LoVo (cell line): Measurements from ENCODE around the gene NEURL1.

Source experiments
- DNase-seq: peaks from one replicate; pipeline ENCODE4 v3.0.0-alpha.2; 2016; ENCODE audit warnings: low spot score

NEURL1 gene

GRCh38 chr10:103547391-103547946 is 54.0 kb downstream of the NEURL1 start:
- no peak for DNase-seq

GRCh38 chr10:103548006-103548405 is 54.5 kb downstream of the NEURL1 start:
- no peak for DNase-seq

GRCh38 chr10:103548581-103549348 is 55.3 kb downstream of the NEURL1 start:
- DNase-seq, result no peak

GRCh38 chr10:103549349-103549685 is 55.8 kb downstream of the NEURL1 start:
- no peak for DNase-seq

DNA sequence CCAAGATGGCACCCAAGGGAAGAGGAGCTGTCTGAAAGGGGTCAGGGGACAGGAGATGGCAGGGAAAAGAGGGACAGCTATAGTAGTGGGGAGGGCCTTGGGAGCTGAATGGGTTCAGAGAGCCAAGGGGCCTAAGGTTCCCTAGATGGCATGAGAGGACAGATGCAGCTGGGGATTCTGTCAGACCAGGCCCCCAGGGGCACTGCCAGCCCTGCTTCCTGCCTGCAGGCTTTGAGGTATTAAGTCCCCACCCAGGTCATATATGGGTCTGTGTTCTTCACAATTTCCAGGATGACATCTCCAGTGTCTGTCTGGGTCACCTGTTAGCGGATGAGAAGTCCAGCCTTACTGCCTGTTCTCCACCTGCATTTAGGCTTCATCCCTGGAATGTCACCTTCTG is 56.7 kb downstream of the NEURL1 start:
- DNase-seq, result no peak

DNA sequence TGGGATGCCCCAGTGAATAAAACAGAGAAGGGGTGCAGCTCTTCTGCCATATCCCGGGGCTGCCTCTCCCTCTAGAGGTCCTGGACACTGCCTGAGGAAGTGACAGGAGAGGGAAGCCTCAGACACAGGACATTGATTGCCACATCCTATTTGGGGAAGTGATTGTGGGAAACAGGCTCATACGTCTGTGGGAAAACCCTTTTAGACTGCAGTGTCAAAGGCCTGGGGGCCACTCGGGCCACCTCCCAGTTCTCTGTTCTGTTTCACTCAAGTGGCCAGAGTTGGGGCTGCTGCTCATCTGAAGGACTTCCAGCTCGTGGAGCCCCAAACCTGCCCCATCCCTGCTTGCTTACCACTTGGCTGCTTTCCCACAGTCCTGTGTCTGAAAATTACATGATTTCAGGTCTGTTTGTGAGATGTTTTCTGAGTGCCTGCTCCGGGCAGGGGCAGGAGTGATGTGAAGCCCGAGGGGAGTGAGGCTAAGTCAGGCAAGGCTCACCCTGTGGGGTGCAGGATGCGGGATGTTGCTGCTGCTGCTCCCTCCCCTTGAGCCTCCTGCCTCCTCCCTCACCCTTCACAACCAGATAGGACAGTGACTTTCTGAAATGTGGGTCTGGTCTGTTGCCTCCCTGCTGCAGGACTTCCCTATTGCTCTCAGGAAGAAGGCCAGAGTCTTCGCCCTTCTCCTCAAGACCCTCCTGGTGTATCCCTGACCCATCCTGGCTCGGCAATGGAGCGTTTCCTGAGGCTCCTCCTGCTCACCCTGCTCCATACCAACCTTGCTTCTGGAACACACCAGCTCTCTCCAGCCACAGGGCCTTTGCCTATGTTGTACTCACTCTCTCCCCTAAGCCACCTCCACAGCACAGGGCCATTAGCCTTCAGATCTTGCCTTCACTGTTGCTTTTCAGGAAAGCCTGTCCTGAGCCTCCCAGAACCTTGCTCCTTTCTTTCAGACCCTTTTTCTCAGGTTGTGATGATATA is 58.4 kb downstream of the NEURL1 start:
- no peak for DNase-seq

DNA sequence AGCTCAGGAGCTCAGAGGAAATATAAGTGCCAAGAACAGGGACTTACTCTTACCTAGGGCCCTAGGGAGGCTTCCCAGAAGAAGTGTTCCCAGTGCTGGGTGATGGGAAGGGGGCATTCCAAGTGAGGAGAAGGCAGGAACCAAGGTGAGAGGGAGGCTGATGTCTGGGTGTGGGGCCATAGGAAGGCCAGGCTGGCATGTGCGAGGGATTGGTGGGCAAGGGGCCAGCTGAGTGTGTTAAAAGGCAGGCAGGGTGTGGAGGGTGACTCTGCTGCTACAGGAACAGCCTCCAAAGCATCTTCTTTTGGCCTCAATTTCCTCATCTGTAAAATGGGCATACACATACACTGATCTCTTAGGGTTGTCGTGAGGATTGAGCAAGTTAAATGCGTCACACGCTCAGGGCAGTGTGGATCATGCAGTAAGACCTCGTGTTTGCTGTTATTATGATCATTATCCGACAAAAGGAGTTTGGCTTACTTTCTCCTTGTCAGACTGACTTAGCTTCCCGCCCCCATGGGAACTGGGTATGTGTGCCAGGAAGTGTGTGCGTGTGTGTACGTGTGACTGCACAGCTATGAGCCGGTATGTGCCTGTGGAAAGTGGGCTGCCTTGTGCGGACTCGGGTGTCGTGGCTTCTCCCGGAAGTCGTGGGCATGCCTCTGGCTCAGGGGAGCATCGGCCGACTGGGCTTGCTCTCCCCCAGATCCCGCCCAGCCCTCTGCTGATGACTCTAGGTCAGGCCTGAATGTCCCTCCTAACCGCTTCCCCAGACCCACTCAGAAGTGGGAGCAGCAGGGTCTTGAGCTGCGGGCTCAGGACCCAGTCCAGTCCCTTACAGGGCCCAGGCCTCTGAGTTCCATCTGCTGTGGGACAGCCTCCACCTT is 59.6 kb downstream of the NEURL1 start:
- DNase-seq, result no peak

DNA sequence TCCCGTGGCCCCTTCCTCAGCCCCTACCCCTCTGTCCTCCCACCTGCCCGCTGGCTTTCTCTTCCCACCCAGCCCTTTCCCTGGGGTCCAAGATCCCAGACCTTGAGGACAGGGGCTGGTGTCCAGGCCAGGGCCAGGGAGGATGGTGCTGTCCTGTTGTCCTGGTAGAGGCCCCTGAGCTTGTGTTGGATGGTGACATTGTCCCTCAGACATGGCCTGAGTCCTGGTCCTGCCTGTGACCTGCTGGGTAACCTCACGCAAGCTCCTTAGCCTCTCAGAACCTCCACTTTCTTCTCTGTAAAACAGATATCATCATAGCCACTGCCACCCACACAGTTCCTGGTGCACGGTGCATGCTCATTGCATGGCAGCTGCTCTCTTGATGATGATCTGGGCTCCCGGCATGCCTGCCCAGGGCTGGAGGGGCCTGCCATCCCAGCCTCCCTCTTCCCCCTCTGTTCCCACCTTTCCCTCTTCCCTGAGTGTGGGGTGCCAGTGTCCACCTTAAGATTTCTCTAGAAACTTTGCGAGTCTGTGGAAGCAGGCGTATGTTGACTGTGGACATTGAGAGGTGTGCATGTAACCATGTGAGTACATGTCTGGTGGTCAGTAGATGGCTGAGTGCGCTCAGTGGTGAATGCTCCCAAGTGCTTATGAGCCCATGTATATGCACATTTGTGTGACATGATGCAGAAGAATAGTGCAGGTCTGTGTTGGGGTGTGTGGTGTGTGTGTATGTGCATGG is 60.4 kb downstream of the NEURL1 start:
- DNase-seq, result no peak

GRCh38 chr10:103554488-103555324 is 61.2 kb downstream of the NEURL1 start:
- DNase-seq, result no peak

GRCh38 chr10:103555325-103555649 is 61.8 kb downstream of the NEURL1 start:
- no peak for DNase-seq

GRCh38 chr10:103555712-103556111 is 62.2 kb downstream of the NEURL1 start:
- no peak for DNase-seq

GRCh38 chr10:103556383-103557007 is 63.0 kb downstream of the NEURL1 start:
- DNase-seq, result no peak

DNA sequence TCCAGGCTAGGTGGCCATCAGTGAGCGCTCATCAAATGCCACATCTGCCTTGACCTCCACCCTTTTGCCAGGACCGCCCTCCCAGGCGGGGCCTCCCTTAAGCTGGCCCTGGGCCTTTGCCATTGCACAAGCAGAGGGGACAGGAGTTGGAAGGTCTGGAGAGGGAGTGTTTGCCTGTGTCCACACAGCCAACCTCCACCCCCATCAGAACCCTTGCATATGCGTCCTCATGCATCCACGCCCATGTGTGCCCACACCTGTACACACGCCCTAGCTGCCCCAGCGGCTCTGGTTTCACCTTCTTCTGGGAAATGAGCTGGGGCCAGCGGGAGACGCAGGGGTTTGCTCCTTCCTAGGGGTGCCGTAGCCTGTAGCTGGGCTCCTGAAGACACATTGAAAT is 64.0 kb downstream of the NEURL1 start:
- DNase-seq, result no peak

- no peak for DNase-seq
Observed at GRCh38 chr10:103558911-103559310, 65.4 kb downstream of the NEURL1 start.

- no peak for DNase-seq
Observed at GRCh38 chr10:103559776-103560175, 66.3 kb downstream of the NEURL1 start.

GRCh38 chr10:103560886-103561285 is 67.4 kb downstream of the NEURL1 start:
- DNase-seq, result peak; percentile 19

GRCh38 chr10:103562383-103562782 is 68.9 kb downstream of the NEURL1 start:
- no peak for DNase-seq

DNA sequence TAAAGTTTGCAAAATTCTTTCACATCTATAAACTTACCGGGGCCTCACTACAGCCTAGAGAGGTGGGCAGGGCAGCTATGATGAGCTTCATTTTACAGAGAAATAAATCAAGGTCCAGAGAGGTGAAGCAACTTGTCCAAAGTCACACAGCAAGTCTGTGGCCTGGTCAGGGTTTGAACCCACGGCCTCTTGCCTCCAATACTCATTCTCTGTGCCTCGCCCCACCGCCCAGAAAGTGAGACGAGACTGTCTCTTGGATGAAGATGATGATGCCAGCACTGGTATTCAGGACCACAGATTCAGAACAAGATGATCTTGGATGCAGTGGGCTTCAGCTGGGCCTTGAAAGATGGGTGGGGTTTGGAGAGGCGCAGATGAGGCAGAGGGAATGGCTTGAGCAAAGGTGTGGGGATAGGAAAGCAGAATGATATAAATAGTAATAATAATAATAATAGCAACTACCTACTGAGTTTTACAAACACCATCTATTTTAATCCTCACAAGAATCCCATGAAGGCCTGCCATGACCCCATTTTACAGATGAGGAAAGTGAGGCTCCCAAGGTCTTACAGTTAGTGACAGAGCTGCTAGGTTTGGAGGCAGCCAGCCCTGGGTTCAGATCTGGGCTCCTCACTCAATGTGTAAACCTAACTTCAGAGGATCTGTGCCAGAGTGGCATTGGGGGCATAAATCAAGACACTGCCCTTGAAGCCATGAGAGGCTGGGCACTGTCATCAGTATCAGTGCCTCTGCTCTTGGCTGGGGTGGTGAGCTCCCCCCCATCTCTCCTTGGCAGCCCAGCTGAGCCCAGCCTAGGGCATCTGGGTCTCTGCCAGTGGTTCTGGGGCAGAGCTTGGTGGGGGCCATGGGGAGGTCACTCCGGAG is 70.0 kb downstream of the NEURL1 start:
- DNase-seq, result no peak

DNA sequence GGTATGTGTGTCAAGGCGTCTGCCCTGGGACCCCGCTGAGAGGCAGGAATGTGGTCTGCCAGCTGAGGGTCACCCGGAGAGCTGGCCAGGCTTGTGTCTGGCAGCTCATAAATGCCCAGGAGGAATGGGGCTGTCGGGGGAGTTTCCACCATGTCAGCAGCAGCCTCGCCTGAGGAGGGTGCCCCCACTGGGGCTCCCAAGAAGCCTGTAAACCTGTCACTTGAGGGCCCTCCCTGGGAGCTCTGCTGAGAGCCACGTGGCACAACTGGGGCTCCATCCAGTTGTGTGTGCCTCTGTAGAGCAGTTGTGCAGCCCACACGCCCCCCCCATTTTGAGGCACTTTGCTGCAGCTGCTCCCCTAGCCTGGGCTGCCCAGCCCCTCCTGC is 70.6 kb downstream of the NEURL1 start:
- no peak for DNase-seq
